IPS-NIHi11 (cell line): ENCODE results near the gene OTOGL.
"Not testable (repeated sequence)": the region's sequence is repeated elsewhere in the genome, so short reads cannot be mapped to it uniquely, and the experiment has no call there.

Experiments
- DNase-seq: peaks from one replicate; pipeline ENCODE4 v3.0.0; 2012; ENCODE audit warnings: mixed read lengths, low spot score

The OTOGL gene

DNA sequence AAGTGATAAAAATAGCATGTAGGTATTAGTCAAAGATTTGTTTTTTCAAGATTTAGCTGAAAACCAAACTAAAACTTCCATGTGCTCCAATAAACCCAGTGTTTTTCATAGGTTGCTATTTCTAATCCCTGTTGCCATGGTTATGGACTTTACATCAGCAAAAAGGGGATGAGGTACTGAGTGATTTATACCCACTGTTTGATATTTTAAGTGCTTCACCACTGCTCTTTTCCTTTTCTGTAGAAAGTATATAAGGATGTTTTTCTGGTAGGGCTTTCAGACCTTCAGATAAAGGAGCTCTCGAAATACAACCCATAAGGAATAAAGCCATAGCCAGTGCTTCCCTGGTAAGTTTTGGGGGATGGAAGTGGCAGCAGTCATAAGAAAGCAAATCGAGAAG, at the start of gene OTOGL:
OTOGL (plus strand) TSS at position 279 of the 400 bp plus-strand sequence. CDS start 109,895 bp downstream, outside the sequence.
- DNase-seq = no peak

DNA sequence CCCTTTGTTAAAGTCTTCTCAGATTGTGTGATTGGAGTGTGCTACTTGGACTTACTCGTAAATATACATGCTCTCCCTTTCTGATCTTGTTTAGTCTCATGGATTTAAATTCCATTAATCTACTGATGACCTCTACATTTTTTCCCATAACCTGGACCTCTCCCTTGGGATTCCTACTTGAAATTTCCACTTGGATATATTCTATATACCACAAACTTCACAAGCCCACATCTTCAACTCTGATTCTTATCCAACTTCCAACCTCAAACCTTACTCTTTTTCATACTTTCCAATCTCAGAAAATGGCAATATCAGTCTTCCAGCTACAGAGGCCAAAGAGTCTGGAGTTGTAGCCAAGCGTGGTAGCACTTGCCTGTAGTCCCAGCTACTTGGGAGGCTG, 49.1 kb upstream of the OTOGL start:
- DNase-seq = no peak

DNA sequence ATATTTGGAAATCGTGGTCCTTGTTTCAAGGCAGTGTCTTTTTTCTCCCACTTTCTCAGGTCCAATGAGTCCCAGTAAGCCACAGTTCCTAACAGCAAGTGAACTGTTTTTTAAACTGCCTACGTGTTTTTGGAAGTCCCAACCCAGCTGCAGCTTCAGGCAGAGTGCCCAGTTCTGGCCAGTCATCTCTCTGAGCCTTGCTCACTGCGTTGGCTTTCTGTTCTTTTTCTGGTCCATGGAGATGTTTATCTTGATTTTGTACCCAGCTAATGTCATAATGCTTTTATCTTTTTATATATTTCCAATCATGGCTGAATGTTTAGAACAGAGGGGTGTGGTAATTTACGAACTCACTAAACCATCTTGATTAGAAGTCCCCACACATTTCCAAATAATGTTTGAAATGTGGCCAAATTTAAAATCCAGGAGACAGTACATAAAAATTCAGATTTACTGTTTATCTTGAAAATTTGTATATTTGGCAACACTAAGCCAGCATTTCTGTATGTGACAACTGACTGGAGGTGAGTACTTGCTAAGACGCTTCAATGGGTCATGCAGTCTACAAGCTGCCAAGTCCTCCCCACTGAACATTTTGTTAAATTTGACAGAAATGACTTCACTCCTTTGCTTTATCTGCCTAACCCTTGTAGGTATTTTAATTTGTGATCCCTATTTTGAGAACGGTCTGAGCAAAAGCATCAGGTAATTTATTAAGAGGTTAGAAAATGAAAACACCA, 46.1 kb upstream of the OTOGL start:
- DNase-seq = no peak

DNA sequence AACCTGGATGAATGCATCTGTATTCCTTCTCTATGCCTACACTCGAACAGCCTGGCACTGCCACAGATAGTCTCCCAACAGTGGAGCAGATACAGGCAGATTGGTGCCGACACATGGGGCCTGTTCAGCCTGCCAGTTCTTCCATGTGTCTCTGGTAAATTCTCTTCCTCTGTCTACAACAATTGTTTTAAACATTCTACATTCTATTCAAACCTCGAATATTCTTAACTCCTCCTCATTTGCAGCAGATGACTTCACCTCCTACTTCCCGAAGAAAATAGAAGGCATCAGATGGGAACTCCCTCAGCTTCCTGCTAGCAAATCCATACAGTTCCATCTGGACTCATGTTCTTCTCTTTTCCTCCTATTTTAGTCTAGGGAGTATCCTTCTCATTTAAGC, 43.1 kb upstream of the OTOGL start:
- no peak for DNase-seq

- DNase-seq = no peak
These were observed 42.5 kb upstream of the OTOGL start for GRCh38 chr12:80056845-80057244.

- no peak for DNase-seq
These were observed 40.8 kb upstream of the OTOGL start for GRCh38 chr12:80058586-80058985.

DNA sequence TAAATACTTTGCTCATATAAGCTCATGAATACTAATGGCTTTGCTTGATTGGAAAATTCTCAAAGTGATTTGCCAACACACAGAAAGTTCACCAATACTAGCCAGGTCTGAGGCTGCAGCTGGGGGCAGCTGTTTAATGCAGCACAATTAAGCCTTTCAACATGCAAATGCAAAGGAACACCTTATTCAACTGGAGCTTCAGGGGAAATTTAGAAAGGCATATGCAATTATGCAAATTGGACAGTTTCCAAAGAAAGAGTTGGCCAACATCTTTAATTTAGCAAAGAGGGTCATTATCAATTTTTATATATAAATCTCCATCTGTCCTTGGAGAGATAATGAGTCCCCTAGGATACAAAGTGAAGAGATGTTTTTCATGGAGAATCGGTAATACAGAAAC, 40.2 kb upstream of the OTOGL start:
- no peak for DNase-seq

- no peak for DNase-seq
These were observed 39.5 kb upstream of the OTOGL start for GRCh38 chr12:80059875-80060274.

DNA sequence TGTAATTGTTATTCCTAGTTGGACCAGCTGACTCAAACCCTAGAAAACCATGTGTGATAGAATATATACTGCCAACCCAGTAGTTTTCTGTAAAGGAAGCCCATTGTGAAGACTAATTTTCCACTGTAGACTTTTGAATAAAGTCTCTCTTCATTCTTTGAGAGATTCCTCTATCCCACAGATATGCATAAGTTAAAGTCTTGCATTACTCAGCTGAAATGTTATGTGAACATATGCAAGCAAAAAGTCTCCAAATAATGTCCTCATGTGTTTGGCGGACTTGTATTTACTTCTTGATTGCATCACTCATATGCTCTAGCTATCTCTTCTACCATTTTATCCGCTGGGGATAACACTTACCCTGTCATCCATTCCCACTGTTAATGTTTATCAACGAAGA, 35.1 kb upstream of the OTOGL start:
- DNase-seq = no peak

- no peak for DNase-seq
These were observed 34.4 kb upstream of the OTOGL start for GRCh38 chr12:80064951-80065350.

- peak; percentile 44 for DNase-seq
These were observed 31.2 kb upstream of the OTOGL start for GRCh38 chr12:80068173-80068572.

GRCh38 chr12:80083892-80084614, 15.3 kb upstream of the OTOGL start:
- not testable (repeated sequence) for DNase-seq

DNA sequence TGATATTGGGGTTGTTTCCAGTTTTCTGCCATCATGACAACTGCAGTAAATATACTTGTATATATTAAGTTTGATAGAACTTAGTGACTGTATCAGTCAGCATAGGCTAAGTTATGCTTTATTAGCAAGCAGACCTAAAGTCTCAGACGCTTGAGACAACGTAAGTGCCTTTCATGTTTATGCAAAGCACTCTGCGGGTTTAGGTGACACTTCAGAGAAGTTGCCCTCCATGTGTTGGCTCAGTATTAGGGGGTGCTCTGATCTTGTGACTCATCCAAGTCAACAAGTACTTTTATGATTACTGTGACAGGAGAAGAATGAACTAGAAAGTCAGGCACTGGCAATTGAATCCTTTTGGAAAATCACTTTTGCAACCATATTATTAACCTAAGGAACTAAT, 13.3 kb upstream of the OTOGL start:
- no peak for DNase-seq

DNA sequence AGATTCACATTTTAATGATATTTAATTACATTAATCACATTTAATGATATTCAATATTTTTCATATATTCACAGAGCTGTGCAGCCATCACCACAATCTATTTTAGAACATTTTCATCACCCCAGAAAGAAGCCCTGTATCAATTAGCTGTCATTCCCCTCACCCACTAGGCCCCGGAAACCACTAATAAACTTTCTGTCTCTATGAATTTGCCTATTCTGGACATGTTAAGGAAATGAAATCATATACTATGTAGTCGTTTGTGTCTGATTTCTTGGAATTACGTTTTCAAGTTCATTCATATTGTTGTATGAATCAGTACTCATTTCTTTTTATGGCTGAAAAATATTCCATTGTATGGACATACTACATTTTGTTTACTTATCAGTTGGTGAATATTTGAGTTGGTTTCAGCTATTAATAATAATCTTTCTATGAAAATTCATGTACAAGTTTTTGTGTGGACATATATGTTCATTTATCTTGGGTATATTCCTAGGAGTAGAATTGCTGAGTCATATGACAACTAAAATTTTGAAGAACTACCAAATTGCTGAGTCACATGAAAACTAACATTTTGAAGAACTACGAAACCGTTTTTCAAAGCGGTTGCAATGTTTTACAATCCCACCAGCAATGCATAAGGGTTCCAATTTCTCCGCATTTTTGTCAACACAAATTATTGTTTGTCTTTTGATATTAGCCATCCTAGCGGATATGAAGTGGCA, 11.7 kb upstream of the OTOGL start:
- no peak for DNase-seq

- no peak for DNase-seq
These were observed 1.3 kb downstream of the OTOGL start for GRCh38 chr12:80100591-80100990.

- no peak for DNase-seq
These were observed 1.8 kb downstream of the OTOGL start for GRCh38 chr12:80101126-80101525.

- no peak for DNase-seq
These were observed 7.9 kb downstream of the OTOGL start for GRCh38 chr12:80107221-80107620.

DNA sequence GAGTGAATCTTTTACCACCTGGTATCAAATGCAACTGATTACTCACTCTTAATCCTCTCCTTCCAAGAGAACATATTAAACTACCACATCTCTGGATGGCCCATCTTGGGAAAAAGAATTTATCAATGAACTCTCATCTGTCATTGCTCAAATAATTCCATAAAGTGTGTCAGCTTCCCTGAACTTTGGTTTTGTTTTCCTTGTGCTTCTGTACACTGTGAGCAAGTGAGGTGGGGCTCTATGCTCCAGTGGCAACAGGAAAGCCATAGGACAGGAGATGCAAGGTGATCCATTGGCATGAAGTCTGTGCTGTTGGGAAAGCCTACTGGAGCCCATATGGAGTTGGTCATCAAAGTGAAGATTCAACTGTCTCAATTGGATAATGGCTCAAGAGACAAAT, 17.4 kb downstream of the OTOGL start:
- DNase-seq = no peak

DNA sequence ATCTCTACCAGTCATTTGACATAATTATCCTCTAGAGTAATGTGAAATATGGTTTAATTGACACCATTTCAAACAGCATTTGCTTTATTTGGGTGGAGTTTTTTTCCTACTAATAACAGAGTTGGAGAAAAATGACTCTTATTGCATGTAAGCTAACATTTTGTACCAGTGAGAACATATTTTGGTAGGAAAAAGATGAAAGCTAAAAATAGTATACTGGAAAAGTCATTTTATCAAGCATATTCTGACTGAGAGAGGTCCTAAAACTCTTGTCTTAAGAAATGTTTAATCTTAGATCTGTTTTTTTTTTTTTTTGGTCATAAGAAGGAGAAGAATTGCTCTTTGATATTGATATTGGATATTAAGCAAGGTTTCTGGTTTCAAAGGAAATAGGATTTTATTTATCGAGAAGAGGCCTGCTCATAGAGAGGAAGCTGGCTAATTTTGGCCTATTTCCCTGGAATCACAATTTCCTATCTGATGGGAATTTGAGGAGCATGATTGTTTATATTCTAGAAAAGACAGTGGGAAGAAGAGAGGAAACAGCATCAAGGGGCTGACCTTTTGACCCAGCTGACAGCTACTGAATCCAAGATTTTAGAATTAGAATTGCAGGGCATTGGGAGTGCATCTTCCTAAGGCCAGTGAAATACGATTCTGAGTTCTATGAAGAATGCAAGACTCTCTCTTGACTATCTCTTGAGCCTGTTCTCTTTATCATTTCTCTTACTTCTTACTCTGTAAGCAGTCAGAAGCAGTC, 19.4 kb downstream of the OTOGL start:
- peak; percentile 11 for DNase-seq

DNA sequence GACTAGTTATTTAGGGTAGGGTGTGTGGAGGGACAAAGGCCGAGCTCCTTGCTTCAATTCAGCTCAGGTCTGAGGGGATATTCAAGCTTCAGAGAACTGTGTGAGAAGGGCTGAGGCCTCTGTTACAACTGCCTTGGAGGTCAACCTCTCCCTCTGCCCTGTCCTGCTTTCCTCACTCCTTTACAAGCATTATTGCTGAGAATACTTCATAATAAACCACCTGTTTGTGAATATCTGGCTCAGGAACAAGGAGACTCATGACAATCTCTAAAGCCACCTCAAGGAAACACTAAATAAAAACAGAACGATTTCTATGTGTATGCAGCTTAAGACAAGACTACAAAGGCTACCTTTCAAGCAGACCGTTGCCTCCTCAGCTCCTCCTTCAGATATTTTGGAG, 21.7 kb downstream of the OTOGL start:
- DNase-seq = no peak

- no peak for DNase-seq
These were observed 22.3 kb downstream of the OTOGL start for GRCh38 chr12:80121661-80122060.

DNA sequence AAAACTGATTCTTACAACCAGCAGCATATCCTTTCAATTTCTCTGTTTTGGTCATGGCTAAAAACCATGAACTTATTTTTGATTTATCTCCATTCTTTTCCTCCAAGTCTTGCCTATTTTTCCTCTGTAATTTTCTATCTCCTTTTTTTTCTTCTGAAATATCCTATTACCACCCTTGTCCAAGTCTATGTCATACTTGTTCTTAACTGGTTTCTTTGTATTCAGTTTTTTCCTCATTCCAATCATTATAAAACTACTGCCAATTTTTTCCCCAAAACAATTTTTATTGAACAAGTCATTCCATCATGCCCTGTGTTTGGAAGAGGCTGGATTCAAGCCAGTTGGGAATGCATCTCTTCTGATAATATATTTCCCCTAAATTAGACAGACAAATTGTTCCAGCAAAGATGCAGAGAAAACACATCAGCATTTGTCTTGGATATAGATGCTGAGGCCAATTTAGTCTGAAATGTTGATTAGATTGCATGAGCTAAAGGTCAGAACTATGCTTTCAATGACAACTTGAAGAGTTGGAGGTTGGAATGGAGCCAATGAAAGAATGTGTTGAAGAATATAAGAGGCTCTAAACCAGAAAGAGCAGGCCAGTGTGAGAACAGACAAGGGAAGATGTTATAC, 30.7 kb downstream of the OTOGL start:
- no peak for DNase-seq
